ENCODE measurements around the gene OR5A2. TPM values are rescaled to one million over a fixed set of nuclear protein-coding genes. Genes with fewer than 3 reads are reported as not detected.

OR5A2 gene
- total and polyA plus RNA-seq, 2 experiments from 2014 or later = not detected

DNA sequence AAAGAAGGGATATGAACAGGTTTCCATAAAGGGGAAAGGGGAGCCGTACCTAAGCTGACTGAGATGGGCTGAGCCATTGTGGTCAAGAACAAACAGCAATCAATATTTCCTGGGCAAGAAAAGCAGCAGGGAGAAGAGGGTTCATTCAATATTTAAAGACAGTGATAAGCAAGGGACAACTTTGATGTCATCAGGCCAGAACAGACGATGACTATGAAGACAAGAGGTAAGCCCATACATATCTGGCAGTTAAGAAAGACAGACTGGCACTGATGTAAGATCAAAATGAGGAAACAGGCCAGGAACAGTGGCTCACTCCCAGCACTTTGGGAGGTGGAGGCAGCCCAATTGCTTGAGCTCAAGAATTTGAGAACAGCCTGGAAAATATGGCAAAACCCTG is 2.4 kb downstream of the OR5A2 start:
- H3K27ac Mint-ChIP-seq = no peak overlapping the region
- TF ChIP-seq, protein P1, sequence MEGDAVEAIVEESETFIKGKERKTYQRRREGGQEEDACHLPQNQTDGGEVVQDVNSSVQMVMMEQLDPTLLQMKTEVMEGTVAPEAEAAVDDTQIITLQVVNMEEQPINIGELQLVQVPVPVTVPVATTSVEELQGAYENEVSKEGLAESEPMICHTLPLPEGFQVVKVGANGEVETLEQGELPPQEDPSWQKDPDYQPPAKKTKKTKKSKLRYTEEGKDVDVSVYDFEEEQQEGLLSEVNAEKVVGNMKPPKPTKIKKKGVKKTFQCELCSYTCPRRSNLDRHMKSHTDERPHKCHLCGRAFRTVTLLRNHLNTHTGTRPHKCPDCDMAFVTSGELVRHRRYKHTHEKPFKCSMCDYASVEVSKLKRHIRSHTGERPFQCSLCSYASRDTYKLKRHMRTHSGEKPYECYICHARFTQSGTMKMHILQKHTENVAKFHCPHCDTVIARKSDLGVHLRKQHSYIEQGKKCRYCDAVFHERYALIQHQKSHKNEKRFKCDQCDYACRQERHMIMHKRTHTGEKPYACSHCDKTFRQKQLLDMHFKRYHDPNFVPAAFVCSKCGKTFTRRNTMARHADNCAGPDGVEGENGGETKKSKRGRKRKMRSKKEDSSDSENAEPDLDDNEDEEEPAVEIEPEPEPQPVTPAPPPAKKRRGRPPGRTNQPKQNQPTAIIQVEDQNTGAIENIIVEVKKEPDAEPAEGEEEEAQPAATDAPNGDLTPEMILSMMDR (conservative IDR thresholded peaks at IDR 0.05; ENCODE audit: low read depth in 2 of 2) = no peak
- TF ChIP-seq EZH2phosphoT487 (IDR thresholded peaks at IDR 0.05; ENCODE audit: unreplicated experiment) (no peak), JUNB (IDR thresholded peaks at IDR 0.05; ENCODE audit: unreplicated experiment) (no peak), NANOG (IDR thresholded peaks at IDR 0.05; ENCODE audit: borderline replicate concordance) (no peak), ZNF331 (CRISPR knock-in tag; IDR thresholded peaks at IDR 0.05; ENCODE audit: low read depth) (no peak), ZNF462 (CRISPR knock-in tag; IDR thresholded peaks at IDR 0.05) (no peak), CREB1 (CRISPR knock-in tag; IDR thresholded peaks at IDR 0.05; ENCODE audit: low read depth) (no peak), POLR2AphosphoS5 (IDR thresholded peaks at IDR 0.05; ENCODE audit: low read depth) (no peak), STAT1 (IDR thresholded peaks at IDR 0.05; ENCODE audit: unreplicated experiment) (no peak), EZH2 (IDR thresholded peaks at IDR 0.05; ENCODE audit: low read depth, unreplicated experiment) (no peak), ZNF114 (CRISPR knock-in tag; IDR thresholded peaks at IDR 0.05) (no peak)
- TF ChIP-seq, protein P2, sequence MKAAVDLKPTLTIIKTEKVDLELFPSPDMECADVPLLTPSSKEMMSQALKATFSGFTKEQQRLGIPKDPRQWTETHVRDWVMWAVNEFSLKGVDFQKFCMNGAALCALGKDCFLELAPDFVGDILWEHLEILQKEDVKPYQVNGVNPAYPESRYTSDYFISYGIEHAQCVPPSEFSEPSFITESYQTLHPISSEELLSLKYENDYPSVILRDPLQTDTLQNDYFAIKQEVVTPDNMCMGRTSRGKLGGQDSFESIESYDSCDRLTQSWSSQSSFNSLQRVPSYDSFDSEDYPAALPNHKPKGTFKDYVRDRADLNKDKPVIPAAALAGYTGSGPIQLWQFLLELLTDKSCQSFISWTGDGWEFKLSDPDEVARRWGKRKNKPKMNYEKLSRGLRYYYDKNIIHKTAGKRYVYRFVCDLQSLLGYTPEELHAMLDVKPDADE (IDR thresholded peaks at IDR 0.05) = no peak
- TF ChIP-seq, protein P3, sequence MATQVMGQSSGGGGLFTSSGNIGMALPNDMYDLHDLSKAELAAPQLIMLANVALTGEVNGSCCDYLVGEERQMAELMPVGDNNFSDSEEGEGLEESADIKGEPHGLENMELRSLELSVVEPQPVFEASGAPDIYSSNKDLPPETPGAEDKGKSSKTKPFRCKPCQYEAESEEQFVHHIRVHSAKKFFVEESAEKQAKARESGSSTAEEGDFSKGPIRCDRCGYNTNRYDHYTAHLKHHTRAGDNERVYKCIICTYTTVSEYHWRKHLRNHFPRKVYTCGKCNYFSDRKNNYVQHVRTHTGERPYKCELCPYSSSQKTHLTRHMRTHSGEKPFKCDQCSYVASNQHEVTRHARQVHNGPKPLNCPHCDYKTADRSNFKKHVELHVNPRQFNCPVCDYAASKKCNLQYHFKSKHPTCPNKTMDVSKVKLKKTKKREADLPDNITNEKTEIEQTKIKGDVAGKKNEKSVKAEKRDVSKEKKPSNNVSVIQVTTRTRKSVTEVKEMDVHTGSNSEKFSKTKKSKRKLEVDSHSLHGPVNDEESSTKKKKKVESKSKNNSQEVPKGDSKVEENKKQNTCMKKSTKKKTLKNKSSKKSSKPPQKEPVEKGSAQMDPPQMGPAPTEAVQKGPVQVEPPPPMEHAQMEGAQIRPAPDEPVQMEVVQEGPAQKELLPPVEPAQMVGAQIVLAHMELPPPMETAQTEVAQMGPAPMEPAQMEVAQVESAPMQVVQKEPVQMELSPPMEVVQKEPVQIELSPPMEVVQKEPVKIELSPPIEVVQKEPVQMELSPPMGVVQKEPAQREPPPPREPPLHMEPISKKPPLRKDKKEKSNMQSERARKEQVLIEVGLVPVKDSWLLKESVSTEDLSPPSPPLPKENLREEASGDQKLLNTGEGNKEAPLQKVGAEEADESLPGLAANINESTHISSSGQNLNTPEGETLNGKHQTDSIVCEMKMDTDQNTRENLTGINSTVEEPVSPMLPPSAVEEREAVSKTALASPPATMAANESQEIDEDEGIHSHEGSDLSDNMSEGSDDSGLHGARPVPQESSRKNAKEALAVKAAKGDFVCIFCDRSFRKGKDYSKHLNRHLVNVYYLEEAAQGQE (IDR thresholded peaks at IDR 0.05; ENCODE audit: unreplicated experiment) = no peak
- no peak overlapping the region for H3K4me3 Mint-ChIP-seq

More for the DNA sequence above, 2.4 kb downstream of the OR5A2 start:
- peaks cover 17% of the 10 kb centered on the region for H3K4me1 ChIP-seq (ENCODE audit: insufficient read depth)
- H3K27ac ChIP-seq (ENCODE audit: low read depth) = no peak overlapping the region
- ATAC-seq = no peak
- H3F3A ChIP-seq (replicated peaks; ENCODE audit: low read depth) = no peaks in the 10 kb centered on the region
- no peaks in the 10 kb centered on the region for H3K79me2 ChIP-seq (replicated peaks; ENCODE audit: insufficient read depth)
- H3K27me3 ChIP-seq (ENCODE audit: insufficient read depth) = no peaks in the 10 kb centered on the region
- no peak overlapping the region for H3K4me2 ChIP-seq
- no peaks in the 10 kb centered on the region for H3K36me3 ChIP-seq (ENCODE audit: insufficient read depth)
- no peaks in the 10 kb centered on the region for H3K36me3 Mint-ChIP-seq (ENCODE audit: low read depth)
- H3K9me2 ChIP-seq (ENCODE audit: insufficient read depth) = peaks cover 11% of the 10 kb centered on the region
- peaks cover 29% of the 10 kb centered on the region for H3K4me1 Mint-ChIP-seq
- H3K9me3 Mint-ChIP-seq = peaks cover 2% of the 10 kb centered on the region; the same call in 2 of the 3 replicates
- no peak overlapping the region for H2AFZ ChIP-seq
- H3K4me3 ChIP-seq = no peak overlapping the region
- no peaks in the 10 kb centered on the region for H4K20me1 ChIP-seq (replicated peaks; ENCODE audit: insufficient read depth)
- H3K27me3 Mint-ChIP-seq (ENCODE audit: insufficient read depth, low read depth, poor library complexity) = no peaks in the 10 kb centered on the region
- DNase-seq (ENCODE audit: low spot score) = no peak

All from GM23338 (cell line).